NCI-H1048 (cell line): Measurements from ENCODE around the gene PSMD1.

Experiments used
- DNase-seq: peaks from one replicate; lab custom pipeline; 2025; lab: John Stamatoyannopoulos, UW

PSMD1 gene

DNA sequence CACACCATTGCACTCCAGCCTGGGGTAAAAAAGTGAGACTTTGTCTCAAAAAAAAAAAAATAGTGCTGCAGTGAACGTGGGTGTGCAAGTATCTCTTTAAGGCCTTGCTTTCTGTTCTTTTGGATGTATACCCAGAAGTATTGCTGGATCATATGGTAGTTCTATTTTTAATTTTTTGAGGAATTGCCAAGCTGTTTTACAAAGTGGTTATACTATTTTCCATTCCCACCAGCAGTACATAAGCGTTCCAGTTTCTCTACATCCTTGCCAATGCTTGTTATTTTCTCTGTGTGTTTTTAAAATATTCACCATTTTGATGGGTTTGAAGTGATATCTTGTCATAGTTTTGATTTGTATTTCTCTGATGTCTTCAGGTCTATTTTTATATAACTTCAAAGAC is 154.8 kb downstream of the PSMD1 start:
- no peak for DNase-seq

- no peak for DNase-seq
These were observed 155.7 kb downstream of the PSMD1 start for GRCh38 chr2:231212329-231212845.

- DNase-seq, result no peak
These were observed 157.4 kb downstream of the PSMD1 start for GRCh38 chr2:231213931-231214642.

GRCh38 chr2:231218366-231218765 is 161.7 kb downstream of the PSMD1 start:
- no peak for DNase-seq

GRCh38 chr2:231219289-231219688 is 162.6 kb downstream of the PSMD1 start:
- no peak for DNase-seq

DNA sequence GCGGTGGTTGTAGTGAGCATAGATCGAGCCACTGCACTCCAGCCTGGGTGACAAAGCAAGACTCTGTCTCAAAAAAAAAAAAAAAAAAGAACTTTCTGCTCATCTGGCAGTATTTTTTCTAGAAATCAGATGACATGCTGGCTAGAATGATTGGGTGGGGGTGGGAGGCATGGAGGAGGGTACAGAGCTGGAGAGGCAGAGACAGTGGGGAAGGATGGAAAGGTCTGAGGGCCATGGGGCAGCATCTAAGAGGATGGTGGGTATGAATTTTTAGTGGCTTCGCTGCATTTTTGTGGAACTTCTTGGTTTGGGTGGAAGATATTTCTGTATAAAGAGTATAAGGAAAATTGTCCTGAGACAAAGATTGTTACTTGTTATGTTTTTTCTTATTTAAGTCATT is 165.1 kb downstream of the PSMD1 start:
- DNase-seq, result no peak
